NCI-H82 (cell line): ENCODE data around the gene ZNF483.
"Not testable (repeated sequence)": the region's sequence is repeated elsewhere in the genome, so short reads cannot be mapped to it uniquely, and the experiment has no call there.

Source experiments
- DNase-seq: peaks from one replicate; lab custom pipeline; 2025; lab: John Stamatoyannopoulos, UW

Gene ZNF483

GRCh38 chr9:111525056-111525977 lies at the start of gene ZNF483:
Gene ZNF483, plus strand, starts transcription at chr9:111525179. Its CDS starts 2,217 bp downstream, at chr9:111527396.
- peak; percentile 92 for DNase-seq

GRCh38 chr9:111475195-111475594 lies 49.8 kb upstream of the ZNF483 start:
- no peak for DNase-seq

- no peak for DNase-seq
Observed at GRCh38 chr9:111477677-111478076, 47.3 kb upstream of the ZNF483 start.

GRCh38 chr9:111481885-111482636 lies 42.9 kb upstream of the ZNF483 start:
- peak; percentile 72 for DNase-seq

GRCh38 chr9:111482694-111483438 lies 42.1 kb upstream of the ZNF483 start:
- DNase-seq = peak; percentile 85

GRCh38 chr9:111483439-111483857 lies 41.5 kb upstream of the ZNF483 start:
- peak; percentile 73 for DNase-seq

GRCh38 chr9:111483858-111484571 lies 41.0 kb upstream of the ZNF483 start, which contains the start of gene ECPAS:
Gene ECPAS, minus strand, starts transcription at chr9:111484383. Its CDS starts 11,465 bp downstream, at chr9:111472918.
- DNase-seq = peak; percentile 84

GRCh38 chr9:111484572-111484894 lies 40.4 kb upstream of the ZNF483 start:
- DNase-seq = no peak

- not testable (repeated sequence) for DNase-seq
Observed at GRCh38 chr9:111497196-111497595, 27.8 kb upstream of the ZNF483 start.

GRCh38 chr9:111501005-111501562 lies 23.9 kb upstream of the ZNF483 start:
- no peak for DNase-seq

- peak; percentile 57 for DNase-seq
Observed at GRCh38 chr9:111501648-111502047, 23.3 kb upstream of the ZNF483 start.

GRCh38 chr9:111502506-111502905 lies 22.5 kb upstream of the ZNF483 start:
- DNase-seq = no peak

GRCh38 chr9:111511581-111511980 lies 13.4 kb upstream of the ZNF483 start:
- DNase-seq = not testable (repeated sequence)

GRCh38 chr9:111514967-111515366 lies 10.0 kb upstream of the ZNF483 start:
- no peak for DNase-seq

GRCh38 chr9:111516061-111516465 lies 8.9 kb upstream of the ZNF483 start:
- DNase-seq = peak; percentile 2

- DNase-seq = no peak
Observed at GRCh38 chr9:111524731-111525055, 286 bp upstream of the ZNF483 start.

- no peak for DNase-seq
Observed at GRCh38 chr9:111527347-111527746, 2.4 kb downstream of the ZNF483 start.

GRCh38 chr9:111529787-111530186 lies 4.8 kb downstream of the ZNF483 start:
- DNase-seq = no peak

GRCh38 chr9:111531716-111532115 lies 6.7 kb downstream of the ZNF483 start:
- DNase-seq = no peak

GRCh38 chr9:111533099-111533790 lies 8.3 kb downstream of the ZNF483 start:
- DNase-seq = no peak
